Epithelial cell of proximal tubule (primary cell): ENCODE measurements around the gene PVR. TPM values are rescaled to one million over a fixed set of nuclear protein-coding genes. Genes with fewer than 3 reads are reported as not detected.

Source experiments
- DNase-seq: peaks from one replicate; pipeline ENCODE4 v3.0.0-alpha.2; 2011; ENCODE audit warnings: low read depth
- H3K4me3 ChIP-seq: 2 replicates; pipeline ENCODE4 v1.5.1; 2011; ENCODE audit warnings: low read depth, mild to moderate bottlenecking, low read length
- total RNA-seq: library from RNA; depleted of rRNA; stranded (reverse); fragments of >200 nt; gene quantifications from 2 replicates; pipeline ENCODE4 v1.2.3, GENCODE V29; 2015
- TF ChIP-seq, protein P1 (sequence below): conservative IDR thresholded peaks from 2 replicates; pipeline ENCODE4 v1.5.1; 2012; ENCODE audit warnings: low read depth, mild to moderate bottlenecking, low read length

The PVR gene
- total RNA-seq, 1 donor from 2014 or later, result 116 TPM

DNA sequence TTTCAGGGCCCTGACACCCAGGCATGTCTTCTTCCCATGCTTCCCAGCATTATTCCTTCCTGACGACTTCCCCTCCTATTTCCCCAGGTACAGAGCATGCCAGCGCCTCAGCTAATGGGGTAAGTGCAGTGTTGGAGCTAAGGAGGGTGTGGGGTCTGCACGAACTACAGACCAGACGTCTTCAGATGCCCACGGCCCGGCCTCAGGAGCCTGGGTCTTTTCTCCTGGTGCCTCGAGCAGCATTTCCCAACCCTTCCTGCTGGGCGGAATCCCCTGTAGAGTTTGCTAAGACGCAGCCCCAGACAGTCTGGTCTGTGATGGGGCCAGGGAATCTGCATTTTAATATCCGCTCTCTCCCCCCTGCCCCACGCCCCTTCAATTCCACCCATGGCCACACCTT, 17.5 kb downstream of the PVR start:
- TF ChIP-seq, protein P1, sequence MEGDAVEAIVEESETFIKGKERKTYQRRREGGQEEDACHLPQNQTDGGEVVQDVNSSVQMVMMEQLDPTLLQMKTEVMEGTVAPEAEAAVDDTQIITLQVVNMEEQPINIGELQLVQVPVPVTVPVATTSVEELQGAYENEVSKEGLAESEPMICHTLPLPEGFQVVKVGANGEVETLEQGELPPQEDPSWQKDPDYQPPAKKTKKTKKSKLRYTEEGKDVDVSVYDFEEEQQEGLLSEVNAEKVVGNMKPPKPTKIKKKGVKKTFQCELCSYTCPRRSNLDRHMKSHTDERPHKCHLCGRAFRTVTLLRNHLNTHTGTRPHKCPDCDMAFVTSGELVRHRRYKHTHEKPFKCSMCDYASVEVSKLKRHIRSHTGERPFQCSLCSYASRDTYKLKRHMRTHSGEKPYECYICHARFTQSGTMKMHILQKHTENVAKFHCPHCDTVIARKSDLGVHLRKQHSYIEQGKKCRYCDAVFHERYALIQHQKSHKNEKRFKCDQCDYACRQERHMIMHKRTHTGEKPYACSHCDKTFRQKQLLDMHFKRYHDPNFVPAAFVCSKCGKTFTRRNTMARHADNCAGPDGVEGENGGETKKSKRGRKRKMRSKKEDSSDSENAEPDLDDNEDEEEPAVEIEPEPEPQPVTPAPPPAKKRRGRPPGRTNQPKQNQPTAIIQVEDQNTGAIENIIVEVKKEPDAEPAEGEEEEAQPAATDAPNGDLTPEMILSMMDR, result no peak
- DNase-seq, result no peak
- no peak overlapping the region for H3K4me3 ChIP-seq

DNA sequence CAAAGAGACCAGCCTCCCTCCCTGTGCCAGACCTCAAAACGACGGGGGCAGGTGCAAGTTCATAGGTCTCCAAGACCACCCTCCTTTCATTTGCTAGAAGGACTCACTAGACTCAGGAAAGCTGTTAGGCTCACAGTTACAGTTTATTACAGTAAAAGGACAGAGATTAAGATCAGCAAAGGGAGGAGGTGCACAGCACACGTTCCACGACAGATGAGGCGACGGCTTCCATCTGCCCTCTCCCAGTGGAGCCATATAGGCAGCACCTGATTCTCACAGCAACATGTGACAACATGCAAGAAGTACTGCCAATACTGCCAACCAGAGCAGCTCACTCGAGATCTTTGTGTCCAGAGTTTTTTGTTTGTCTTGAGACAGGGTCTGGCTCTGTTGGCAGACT, 18.2 kb downstream of the PVR start:
- TF ChIP-seq, protein P1, result no peak
- DNase-seq, result no peak
- no peak overlapping the region for H3K4me3 ChIP-seq

DNA sequence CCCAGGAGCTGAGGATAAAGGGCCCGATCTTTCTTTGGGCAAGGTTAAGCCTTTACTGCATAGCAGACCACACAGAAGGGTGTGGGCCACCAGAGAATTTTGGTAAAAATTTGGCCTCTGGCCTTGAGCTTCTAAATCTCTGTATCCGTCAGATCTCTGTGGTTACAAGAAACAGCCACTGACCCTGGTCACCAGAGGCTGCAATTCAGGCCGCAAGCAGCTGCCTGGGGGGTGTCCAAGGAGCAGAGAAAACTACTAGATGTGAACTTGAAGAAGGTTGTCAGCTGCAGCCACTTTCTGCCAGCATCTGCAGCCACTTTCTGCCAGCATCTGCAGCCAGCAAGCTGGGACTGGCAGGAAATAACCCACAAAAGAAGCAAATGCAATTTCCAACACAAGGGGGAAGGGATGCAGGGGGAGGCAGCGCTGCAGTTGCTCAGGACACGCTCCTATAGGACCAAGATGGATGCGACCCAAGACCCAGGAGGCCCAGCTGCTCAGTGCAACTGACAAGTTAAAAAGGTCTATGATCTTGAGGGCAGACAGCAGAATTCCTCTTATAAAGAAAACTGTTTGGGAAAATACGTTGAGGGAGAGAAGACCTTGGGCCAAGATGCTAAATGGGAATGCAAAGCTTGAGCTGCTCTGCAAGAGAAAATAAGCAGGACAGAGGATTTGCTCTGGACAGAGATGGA, 19.1 kb downstream of the PVR start:
- H3K4me3 ChIP-seq, result no peak overlapping the region
- TF ChIP-seq, protein P1, result no peak
- no peak for DNase-seq

DNA sequence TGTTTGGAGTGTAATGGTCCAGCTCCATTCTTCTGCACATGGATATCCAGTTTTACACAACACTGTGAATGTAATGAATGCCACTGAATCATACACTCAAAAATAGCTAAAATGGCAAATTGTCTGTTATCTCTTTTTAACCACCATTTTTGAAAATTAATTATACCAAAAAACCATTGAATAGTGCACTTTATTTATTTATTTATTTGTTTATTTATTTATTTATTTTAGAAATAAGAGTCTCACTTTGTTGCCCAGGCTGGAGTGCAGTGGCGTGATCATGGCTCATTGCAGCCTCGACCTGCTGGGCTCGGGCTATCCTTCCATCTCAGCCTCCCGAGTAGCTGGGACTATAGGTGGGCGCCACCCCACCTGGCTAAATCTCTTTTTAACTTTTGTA, 20.3 kb downstream of the PVR start:
- no peak overlapping the region for H3K4me3 ChIP-seq
- TF ChIP-seq, protein P1, result no peak
- no peak for DNase-seq

DNA sequence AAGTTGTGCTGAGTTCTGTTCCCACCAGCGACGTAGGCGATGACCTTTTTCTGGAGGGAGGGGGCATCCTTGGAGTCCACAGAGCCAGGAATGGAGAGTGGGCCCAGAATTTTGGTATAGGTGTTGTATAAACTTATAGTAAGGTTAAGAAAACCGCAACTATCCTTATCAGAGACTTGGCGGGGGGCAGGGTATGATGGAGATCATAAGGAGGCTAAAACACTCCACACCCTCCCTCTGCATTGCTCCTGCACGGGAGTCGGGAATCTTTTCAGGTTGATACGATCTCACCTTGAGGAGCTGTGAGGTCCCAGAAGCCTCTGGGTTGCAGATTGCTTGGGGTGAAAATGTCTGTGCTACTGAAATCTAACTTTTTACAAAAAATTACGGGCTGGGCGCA, 21.3 kb downstream of the PVR start:
- no peak overlapping the region for H3K4me3 ChIP-seq
- DNase-seq, result no peak
- TF ChIP-seq, protein P1, result no peak

DNA sequence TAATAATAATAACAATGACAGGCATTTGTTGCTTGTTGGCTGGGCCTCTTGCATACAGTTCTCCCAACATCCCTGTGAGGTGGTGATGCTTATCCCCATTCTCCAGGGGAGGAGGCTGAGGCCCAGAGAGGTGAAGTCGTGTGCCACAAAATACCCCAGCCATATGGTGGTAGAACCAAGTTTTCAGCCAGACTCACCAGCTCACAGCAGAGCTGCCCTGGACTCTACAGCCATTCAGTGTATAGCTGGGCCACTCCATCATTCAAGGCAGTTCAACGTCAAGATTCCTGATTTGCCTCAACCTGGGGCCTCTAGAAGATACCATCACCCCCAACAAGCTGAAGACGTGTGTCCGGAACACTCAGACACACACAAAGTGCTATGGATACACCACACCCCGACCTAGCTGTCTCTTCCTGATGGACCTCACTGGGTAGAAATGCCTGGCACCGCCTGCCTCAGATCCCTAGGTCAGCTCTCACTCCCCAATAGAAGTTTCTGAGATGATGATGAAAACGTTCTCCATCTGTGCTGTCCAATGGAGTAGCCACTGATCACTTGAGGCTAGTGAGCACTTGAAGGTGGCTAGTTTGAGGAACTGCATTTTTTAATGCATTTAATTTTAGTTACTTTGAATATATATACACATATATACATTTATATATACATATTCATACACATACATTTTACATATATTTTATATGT, 23.3 kb downstream of the PVR start:
- no peak overlapping the region for H3K4me3 ChIP-seq
- TF ChIP-seq, protein P1, result no peak
- no peak for DNase-seq
